Retinal pigment epithelial cell (primary cell): Measurements from ENCODE around the gene BMERB1.
A peak's percentile ranks its signal among the peaks of the same experiment; 100 is the strongest.

ENCODE experiments used
- DNase-seq: peaks from one replicate; pipeline ENCODE4 v3.0.0-alpha.2; 2010; ENCODE audit warnings: low read depth
- H3K4me3 ChIP-seq: 2 replicates; pipeline ENCODE4 v1.5.1; 2011; ENCODE audit warnings: mild to moderate bottlenecking, low read length, control low read depth, moderate library complexity
- CTCF ChIP-seq: conservative IDR thresholded peaks from 2 replicates; pipeline ENCODE4 v1.5.1; 2011; ENCODE audit warnings: low read depth, low read length, control low read depth, inconsistent platforms

The BMERB1 gene

DNA sequence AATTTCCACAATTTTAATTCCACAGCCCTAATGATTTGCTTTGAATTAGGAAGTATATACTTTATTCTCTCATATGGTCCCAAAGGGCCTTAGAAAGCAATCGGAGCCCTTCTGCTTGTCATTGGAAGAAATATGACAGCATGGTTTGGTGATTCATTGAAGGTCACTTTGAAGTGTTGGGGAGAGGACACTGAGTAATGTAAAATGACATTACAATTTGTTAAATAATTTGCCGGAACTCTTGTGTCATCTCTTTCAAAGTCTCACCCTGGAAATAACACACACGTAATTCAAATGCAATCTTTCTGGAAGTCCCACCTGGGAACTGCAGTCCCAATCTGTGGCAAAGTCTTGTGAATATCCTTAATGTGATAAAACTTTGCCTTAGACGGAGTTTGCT, 59.8 kb downstream of the BMERB1 start:
- no peak overlapping the region for H3K4me3 ChIP-seq
- TF ChIP-seq CTCF, result no peak
- no peak for DNase-seq

- DNase-seq, result no peak
- no peak overlapping the region for H3K4me3 ChIP-seq
- no peak for TF ChIP-seq CTCF
Observed at GRCh38 chr16:15495898-15496297, 61.5 kb downstream of the BMERB1 start.

- no peak overlapping the region for H3K4me3 ChIP-seq
- no peak for TF ChIP-seq CTCF
- no peak for DNase-seq
Observed at GRCh38 chr16:15498427-15499175, 64.2 kb downstream of the BMERB1 start.

DNA sequence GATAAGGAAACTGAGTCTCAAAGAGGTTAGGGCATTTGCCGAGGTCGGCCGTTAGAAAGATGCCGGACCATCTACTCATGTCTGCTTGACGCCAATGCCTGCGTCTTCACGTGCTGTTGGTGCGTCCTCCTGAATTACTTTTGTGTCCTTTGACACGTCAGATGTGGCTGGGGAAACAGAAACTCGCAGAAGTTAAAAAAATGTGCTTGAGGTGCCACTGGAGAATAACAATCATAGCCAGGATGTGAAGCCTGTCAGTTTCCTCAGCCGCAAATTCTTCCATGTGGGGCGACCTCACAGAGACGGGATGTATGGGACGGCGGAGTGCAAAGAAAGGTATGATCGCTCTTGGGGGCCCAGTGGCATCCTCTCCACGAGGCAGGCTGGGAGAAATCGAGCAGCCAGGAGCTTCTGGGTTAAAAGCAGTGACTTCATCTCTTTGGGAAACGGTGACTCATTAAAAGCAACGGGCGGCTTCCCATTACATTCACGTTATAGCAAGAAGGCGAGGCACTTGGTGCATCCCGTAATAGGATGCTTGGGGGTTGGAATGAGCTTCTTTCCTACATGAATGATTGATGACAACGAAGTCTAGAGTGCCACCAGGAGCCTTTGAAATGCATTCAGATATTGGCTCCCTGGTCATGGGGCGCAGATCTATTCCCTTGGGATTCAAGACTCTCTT, 67.8 kb downstream of the BMERB1 start:
- peak; percentile 22 for DNase-seq

GRCh38 chr16:15506441-15506840, 72.1 kb downstream of the BMERB1 start:
- no peak for TF ChIP-seq CTCF
- no peak overlapping the region for H3K4me3 ChIP-seq
- DNase-seq, result no peak

More for the DNA sequence above, 67.8 kb downstream of the BMERB1 start:
- no peak overlapping the region for H3K4me3 ChIP-seq
- no peak for TF ChIP-seq CTCF

DNA sequence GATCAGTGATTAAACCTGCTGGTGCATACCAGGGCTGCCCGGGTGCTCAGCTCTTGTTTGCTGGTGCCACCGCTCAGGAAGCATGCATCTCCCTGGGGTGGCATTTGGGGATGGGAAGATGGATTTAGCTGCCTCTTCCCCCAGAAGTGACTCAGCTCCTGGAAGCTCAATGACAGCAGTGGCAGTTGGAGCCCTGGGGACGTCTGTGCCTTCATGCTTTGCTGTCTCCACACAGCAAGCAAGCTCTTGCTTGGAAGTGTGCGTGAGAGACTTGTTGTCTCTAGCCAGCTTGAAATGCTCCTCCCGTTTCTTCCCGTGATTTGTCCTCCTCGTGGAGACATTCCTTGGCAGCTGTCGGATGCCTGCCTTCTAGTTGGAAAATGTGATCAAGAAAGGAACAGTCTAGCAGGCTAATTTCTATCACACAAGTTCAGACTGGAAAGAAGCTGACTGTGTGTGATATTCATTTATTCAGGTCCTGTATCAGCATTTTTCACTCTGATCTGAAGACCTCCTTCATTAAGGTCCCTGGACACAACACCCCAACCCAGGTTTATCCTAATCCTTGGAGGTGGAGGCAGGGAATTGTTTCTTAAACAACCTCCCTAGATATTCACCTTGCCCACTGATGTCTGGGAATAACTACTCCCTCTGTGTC, 73.0 kb downstream of the BMERB1 start:
- TF ChIP-seq CTCF, result no peak
- H3K4me3 ChIP-seq, result no peak overlapping the region
- no peak for DNase-seq
